GM12874 (cell line): ENCODE data around the gene SDK1.

ENCODE experiments used
- CTCF ChIP-seq: IDR thresholded peaks from 2 replicates; pipeline ENCODE4 v1.5.1; 2011; ENCODE audit warnings: low read depth, mild to moderate bottlenecking, control low read depth, low read length, moderate library complexity; ENCODE audit not compliant: insufficient read depth

SDK1 gene

GRCh38 chr7:3371601-3372000 lies 70.5 kb downstream of the SDK1 start:
- TF ChIP-seq CTCF = no peak

GRCh38 chr7:3374239-3374638 lies 73.2 kb downstream of the SDK1 start:
- TF ChIP-seq CTCF = no peak

GRCh38 chr7:3378390-3379150 lies 77.5 kb downstream of the SDK1 start:
- TF ChIP-seq CTCF = no peak

- TF ChIP-seq CTCF = no peak
Observed at GRCh38 chr7:3380034-3380433, 79.0 kb downstream of the SDK1 start.

- TF ChIP-seq CTCF = no peak
Observed at GRCh38 chr7:3380886-3381685, 80.0 kb downstream of the SDK1 start.

GRCh38 chr7:3386423-3387190 lies 85.6 kb downstream of the SDK1 start:
- TF ChIP-seq CTCF = no peak

GRCh38 chr7:3393862-3394261 lies 92.8 kb downstream of the SDK1 start:
- TF ChIP-seq CTCF = no peak
